Prostate gland (tissue), 2 donors: ENCODE measurements around the gene DDRGK1.

Source experiments
- POLR2A ChIP-seq: fragments of 450-650 bp; IDR thresholded peaks from one replicate; pipeline ENCODE4 v1.6.1; 2016; ENCODE audit warnings: antibody characterized with exemption, mild to moderate bottlenecking
- POLR2AphosphoS5 ChIP-seq: sonication (generic); formaldehyde crosslinking; IDR thresholded peaks from one replicate; pipeline ENCODE4 v1.6.1; 2017; ENCODE audit warnings: antibody characterized with exemption
- TF ChIP-seq, protein P1 (sequence below), 4 experiments: fragments of 200-600 bp in 2 of 4; fragments of 450-650 bp in 2 of 4; sonication (generic) in 2 of 4; IDR thresholded peaks; 1 replicate in 3 of 4; 2 replicates in 1 of 4; pipeline ENCODE4 v1.5.1; 2016 to 2019; ENCODE audit warnings: antibody characterized with exemption in 4 of 4, mild to moderate bottlenecking in 2 of 4, moderate library complexity in 2 of 4

DNA sequence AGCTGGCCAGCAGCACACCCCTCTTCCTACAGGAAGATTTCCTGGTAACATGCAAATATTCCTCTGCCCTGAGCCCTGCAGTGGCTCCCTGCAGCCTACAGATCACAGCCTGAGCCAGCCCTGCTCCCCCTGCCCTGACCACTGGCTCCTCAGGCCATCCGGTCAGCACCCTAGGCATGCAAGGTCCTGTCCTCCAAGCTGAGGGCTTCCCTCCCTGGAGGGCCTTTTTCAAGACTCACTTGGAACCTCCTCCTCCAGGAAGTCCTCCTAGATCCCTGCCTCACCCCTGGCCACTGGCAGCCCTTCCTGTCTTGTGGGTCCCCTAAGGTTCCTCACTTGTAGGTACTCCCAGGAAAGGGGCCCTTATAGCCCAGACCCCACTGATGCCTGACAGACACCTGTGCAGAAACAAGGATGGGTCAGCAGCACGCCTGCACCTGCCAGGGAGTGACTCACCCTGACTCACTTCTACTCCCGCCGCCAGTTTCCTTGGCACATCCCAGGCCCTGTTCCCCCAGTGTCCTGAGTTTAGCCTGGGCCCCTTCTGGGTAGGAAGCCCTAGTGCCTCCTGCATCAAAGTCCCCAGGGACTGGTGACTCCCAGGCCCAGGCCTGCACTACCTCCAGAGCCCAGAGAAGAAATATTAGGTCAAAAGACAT lies 31.3 kb upstream of the DDRGK1 start:
- TF ChIP-seq POLR2AphosphoS5 (no peak), POLR2A (no peak)
- TF ChIP-seq, protein P1, sequence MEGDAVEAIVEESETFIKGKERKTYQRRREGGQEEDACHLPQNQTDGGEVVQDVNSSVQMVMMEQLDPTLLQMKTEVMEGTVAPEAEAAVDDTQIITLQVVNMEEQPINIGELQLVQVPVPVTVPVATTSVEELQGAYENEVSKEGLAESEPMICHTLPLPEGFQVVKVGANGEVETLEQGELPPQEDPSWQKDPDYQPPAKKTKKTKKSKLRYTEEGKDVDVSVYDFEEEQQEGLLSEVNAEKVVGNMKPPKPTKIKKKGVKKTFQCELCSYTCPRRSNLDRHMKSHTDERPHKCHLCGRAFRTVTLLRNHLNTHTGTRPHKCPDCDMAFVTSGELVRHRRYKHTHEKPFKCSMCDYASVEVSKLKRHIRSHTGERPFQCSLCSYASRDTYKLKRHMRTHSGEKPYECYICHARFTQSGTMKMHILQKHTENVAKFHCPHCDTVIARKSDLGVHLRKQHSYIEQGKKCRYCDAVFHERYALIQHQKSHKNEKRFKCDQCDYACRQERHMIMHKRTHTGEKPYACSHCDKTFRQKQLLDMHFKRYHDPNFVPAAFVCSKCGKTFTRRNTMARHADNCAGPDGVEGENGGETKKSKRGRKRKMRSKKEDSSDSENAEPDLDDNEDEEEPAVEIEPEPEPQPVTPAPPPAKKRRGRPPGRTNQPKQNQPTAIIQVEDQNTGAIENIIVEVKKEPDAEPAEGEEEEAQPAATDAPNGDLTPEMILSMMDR (IDR thresholded peaks at IDR 0.05) = no peak
